WTC11 (cell line): Measurements from ENCODE around the gene TMEM52. TPM values are rescaled to one million over a fixed set of nuclear protein-coding genes. Genes with fewer than 3 reads are reported as not detected.

Experiments used
- ATAC-seq: fragments of 200-7000 bp; cut with Tn5 transposase; 2 replicates; pipeline ENCODE4 v1.10.0; 2021; ENCODE audit warnings: mild to moderate bottlenecking, moderate library complexity
- CTCF ChIA-PET: fragments of 300-600 bp; sonication (Branson Sonifier 250); formaldehyde crosslinking; loops from one replicate; lab custom pipeline; 2021; ENCODE audit warnings: antibody characterized with exemption; lab: Charles Lee
- POLR2A ChIA-PET: fragments of 350-600 bp; sonication (Branson Sonifier 250); formaldehyde crosslinking; loops from one replicate; lab custom pipeline; 2021; ENCODE audit warnings: antibody characterized with exemption; lab: Charles Lee
- DNase-seq: peaks from one replicate; pipeline ENCODE4 v3.0.0; 2021; ENCODE audit warnings: low spot score
- H3K27ac Mint-ChIP-seq: 2 replicates; pipeline ENCODE4 v1.8.0; 2021; ENCODE audit warnings: mixed read lengths
- H3K27me3 Mint-ChIP-seq: 2 replicates; pipeline ENCODE4 v1.8.0; 2021; ENCODE audit warnings: low read depth, mild to moderate bottlenecking, moderate library complexity, mixed read lengths
- H3K36me3 Mint-ChIP-seq: 2 replicates; pipeline ENCODE4 v1.8.0; 2021; ENCODE audit warnings: mixed read lengths
- H3K4me1 Mint-ChIP-seq: 2 replicates; pipeline ENCODE4 v1.8.0; 2022; ENCODE audit warnings: mixed read lengths
- H3K4me3 Mint-ChIP-seq: 2 replicates; pipeline ENCODE4 v1.8.0; 2021; ENCODE audit warnings: mild to moderate bottlenecking, moderate library complexity, mixed read lengths
- H3K9me3 Mint-ChIP-seq: 2 replicates; pipeline ENCODE4 v1.8.0; 2021; ENCODE audit warnings: mixed read lengths
- AFF4 ChIP-seq: sonication (generic); formaldehyde crosslinking; IDR thresholded peaks from 2 replicates; pipeline ENCODE4 v1.8.1; 2023; ENCODE audit warnings: mild to moderate bottlenecking, missing genetic modification reagents, borderline replicate concordance
- AR ChIP-seq: fragments of 250-450 bp; sonication (Bioruptor Pico); IDR thresholded peaks from 2 replicates; pipeline ENCODE4 v1.9.0; 2021; ENCODE audit warnings: mild to moderate bottlenecking
- ATF1 ChIP-seq: sonication (generic); formaldehyde crosslinking; IDR thresholded peaks from 2 replicates; pipeline ENCODE4 v1.8.1; 2023; ENCODE audit warnings: mild to moderate bottlenecking, moderate library complexity, missing genetic modification reagents
- ATF2 ChIP-seq: sonication (generic); formaldehyde crosslinking; IDR thresholded peaks from 2 replicates; pipeline ENCODE4 v1.8.1; 2022; ENCODE audit warnings: low read depth, missing genetic modification reagents, borderline replicate concordance
- CDX4 ChIP-seq: fragments of 250-450 bp; sonication (Bioruptor Pico); IDR thresholded peaks from 2 replicates; pipeline ENCODE4 v1.9.0; 2021; ENCODE audit warnings: moderate library complexity, mild to moderate bottlenecking, inconsistent platforms, borderline replicate concordance
- CREB1 ChIP-seq: sonication (generic); formaldehyde crosslinking; IDR thresholded peaks from 2 replicates; pipeline ENCODE4 v1.8.0; 2023; ENCODE audit warnings: mild to moderate bottlenecking, missing genetic modification reagents
- E2F1 ChIP-seq: sonication (generic); formaldehyde crosslinking; IDR thresholded peaks from 2 replicates; pipeline ENCODE4 v1.8.0; 2022; ENCODE audit warnings: mild to moderate bottlenecking, missing genetic modification reagents
- IRF1 ChIP-seq: sonication (generic); formaldehyde crosslinking; IDR thresholded peaks from 2 replicates; pipeline ENCODE4 v1.8.0; 2023; ENCODE audit warnings: missing genetic modification reagents
- JUN ChIP-seq: sonication (generic); formaldehyde crosslinking; IDR thresholded peaks from 2 replicates; pipeline ENCODE4 v1.8.0; 2023; ENCODE audit warnings: mild to moderate bottlenecking, missing genetic modification reagents
- NR3C1 ChIP-seq: sonication (generic); formaldehyde crosslinking; conservative IDR thresholded peaks from 2 replicates; pipeline ENCODE4 v1.8.1; 2023; ENCODE audit warnings: low read depth, mild to moderate bottlenecking, missing genetic modification reagents
- PRRX2 ChIP-seq: fragments of 250-450 bp; sonication (Bioruptor Pico); IDR thresholded peaks from 2 replicates; pipeline ENCODE4 v1.8.0; 2021; ENCODE audit warnings: mild to moderate bottlenecking
- SMAD3 ChIP-seq: sonication (generic); formaldehyde crosslinking; IDR thresholded peaks from 2 replicates; pipeline ENCODE4 v1.8.0; 2022; ENCODE audit warnings: missing genetic modification reagents, mild to moderate bottlenecking, borderline replicate concordance
- STAT6 ChIP-seq: sonication (generic); formaldehyde crosslinking; conservative IDR thresholded peaks from 2 replicates; pipeline ENCODE4 v1.8.1; 2023; ENCODE audit warnings: mild to moderate bottlenecking, low read depth, missing genetic modification reagents, moderate library complexity
- ZBTB21 ChIP-seq: sonication (generic); formaldehyde crosslinking; IDR thresholded peaks from 2 replicates; pipeline ENCODE4 v1.8.1; 2023; ENCODE audit warnings: mild to moderate bottlenecking, missing genetic modification reagents, borderline replicate concordance
- ZNF121 ChIP-seq: sonication (generic); formaldehyde crosslinking; IDR thresholded peaks from 2 replicates; pipeline ENCODE4 v1.8.0; 2023; ENCODE audit warnings: missing genetic modification reagents
- ZNF425 ChIP-seq: fragments of 250-450 bp; sonication (Bioruptor Pico); conservative IDR thresholded peaks from 2 replicates; pipeline ENCODE4 v1.9.0; 2021; ENCODE audit warnings: mild to moderate bottlenecking
- ZNF512 ChIP-seq: sonication (generic); formaldehyde crosslinking; IDR thresholded peaks from 2 replicates; pipeline ENCODE4 v1.8.1; 2022; ENCODE audit warnings: missing genetic modification reagents, borderline replicate concordance
- total RNA-seq: library from RNA; stranded (reverse); gene quantifications from 3 replicates; pipeline ENCODE4 v1.2.3, GENCODE V29; 2021

The TMEM52 gene
- total RNA-seq, 1 experiment from 2014 or later = 21.9 TPM

GRCh38 chr1:1964811-1965210 is 45.7 kb upstream of the TMEM52 start:
- ChIA-PET CTCF (interaction anchor here (1.0 to 1.6 kb wide), 3 partner anchors 14 to 82 kb away, joined by 3 to 7 read pairs (median 5); no protein-coding TSS in a partner anchor), POLR2A (no interaction called here)
- Mint-ChIP-seq H3K36me3 (no peaks in the 10 kb centered on the region), H3K9me3 (peaks cover 4% of the 10 kb centered on the region; the same call in 1 of the 2 replicates), H3K27me3 (no peaks in the 10 kb centered on the region; the same call in 1 of the 2 replicates), H3K4me3 (no peak overlapping the region), H3K27ac (no peak overlapping the region), H3K4me1 (peaks cover 16% of the 10 kb centered on the region)
- DNase-seq = no peak
- ATAC-seq = no peak
- no peak for TF ChIP-seq E2F1 (CRISPR knock-in tag)
- TF ChIP-seq SMAD3 (CRISPR knock-in tag) = no peak
- no peak for TF ChIP-seq JUN
- TF ChIP-seq PRRX2 (CRISPR knock-in tag) = no peak
- no peak for TF ChIP-seq ZNF425
- TF ChIP-seq CDX4 (CRISPR knock-in tag) = no peak
- TF ChIP-seq AFF4 (CRISPR knock-in tag) = no peak
- TF ChIP-seq ATF1 = no peak
- no peak for TF ChIP-seq ZBTB21 (CRISPR knock-in tag)
- TF ChIP-seq STAT6 = no peak
- no peak for TF ChIP-seq CREB1 (CRISPR knock-in tag)
- TF ChIP-seq NR3C1 = no peak
- TF ChIP-seq ATF2 = no peak
- TF ChIP-seq ZNF121 = no peak
- TF ChIP-seq ZNF512 (CRISPR knock-in tag) = no peak
- TF ChIP-seq AR (CRISPR knock-in tag) = no peak
- TF ChIP-seq IRF1 = no peak
